Panc1 (cell line): ENCODE results near the gene PIK3R5.

ENCODE experiments used
- CTCF ChIP-seq: fragments of 450-650 bp; IDR thresholded peaks from 2 replicates; pipeline ENCODE4 v1.5.1; 2017; ENCODE audit warnings: mild to moderate bottlenecking
- POLR2AphosphoS5 ChIP-seq: IDR thresholded peaks from 2 replicates; pipeline ENCODE4 v1.6.1; 2012; ENCODE audit warnings: mild to moderate bottlenecking, low read depth, low read length, moderate library complexity
- TCF7L2 ChIP-seq: IDR thresholded peaks from 2 replicates; pipeline ENCODE4 v1.6.1; 2011; ENCODE audit warnings: mild to moderate bottlenecking, low read depth, low read length, inconsistent platforms

GRCh38 chr17:8941520-8941919, 24.0 kb downstream of the PIK3R5 start:
- TF ChIP-seq CTCF, result no peak
- TF ChIP-seq POLR2AphosphoS5, result no peak
- no peak for TF ChIP-seq TCF7L2
